NCI-H446 treated with DMSO at 0.1 percent for 48 hours (cell line): ENCODE results near the gene FAU.

Experiments
- DNase-seq: peaks from one replicate; lab custom pipeline; 2025; lab: John Stamatoyannopoulos, UW

The FAU gene

DNA sequence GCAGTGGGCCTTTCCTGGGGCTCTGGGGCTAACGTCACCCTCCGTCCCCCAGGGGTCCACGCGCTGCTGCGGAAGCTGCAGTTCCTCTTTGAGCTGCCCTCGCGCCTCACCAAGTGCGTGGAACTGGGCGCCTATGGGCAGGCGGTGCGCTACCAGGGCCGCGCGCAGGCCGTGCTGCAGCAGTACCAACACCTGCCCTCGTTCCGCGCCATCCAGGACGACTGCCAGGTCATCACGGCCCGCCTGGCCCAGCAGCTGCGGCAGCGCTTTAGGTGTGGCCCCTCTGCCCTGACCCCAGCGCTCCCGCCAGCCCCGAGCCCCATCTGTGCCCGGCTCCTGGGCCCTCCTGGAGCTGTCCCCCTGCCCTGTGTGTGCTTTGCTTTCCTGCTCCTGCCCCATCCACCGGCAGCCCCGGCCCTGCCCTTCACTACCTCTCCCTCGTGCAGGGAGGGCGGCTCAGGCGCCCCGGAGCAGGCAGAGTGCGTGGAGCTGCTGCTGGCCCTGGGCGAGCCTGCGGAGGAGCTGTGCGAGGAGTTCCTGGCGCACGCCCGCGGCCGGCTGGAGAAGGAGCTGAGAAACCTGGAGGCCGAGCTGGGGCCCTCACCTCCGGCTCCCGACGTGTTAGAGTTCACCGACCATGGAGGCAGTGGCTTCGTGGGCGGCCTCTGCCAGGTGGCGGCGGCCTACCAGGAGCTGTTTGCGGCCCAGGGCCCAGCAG, 14.0 kb downstream of the FAU start:
- DNase-seq, result no peak

DNA sequence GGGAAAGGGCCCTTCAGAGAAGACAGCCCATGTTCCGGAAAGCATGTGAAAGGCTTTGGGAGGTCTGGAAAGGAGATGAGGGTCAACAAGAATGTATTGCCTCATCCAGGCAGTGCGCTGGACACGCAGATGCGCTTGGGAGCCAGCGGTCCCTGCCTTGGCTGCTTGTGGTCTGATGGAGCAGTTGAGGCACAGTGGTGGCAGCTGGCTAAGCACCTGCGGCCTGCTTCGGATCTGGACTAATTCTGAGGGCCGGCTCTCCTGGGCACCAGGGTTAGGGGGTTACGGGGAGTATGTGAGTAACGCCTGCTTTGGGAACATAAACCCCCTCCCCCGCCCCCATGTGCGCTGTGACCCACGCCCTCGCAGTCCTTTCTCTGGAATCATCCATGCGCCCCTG, 14.9 kb downstream of the FAU start:
- no peak for DNase-seq

DNA sequence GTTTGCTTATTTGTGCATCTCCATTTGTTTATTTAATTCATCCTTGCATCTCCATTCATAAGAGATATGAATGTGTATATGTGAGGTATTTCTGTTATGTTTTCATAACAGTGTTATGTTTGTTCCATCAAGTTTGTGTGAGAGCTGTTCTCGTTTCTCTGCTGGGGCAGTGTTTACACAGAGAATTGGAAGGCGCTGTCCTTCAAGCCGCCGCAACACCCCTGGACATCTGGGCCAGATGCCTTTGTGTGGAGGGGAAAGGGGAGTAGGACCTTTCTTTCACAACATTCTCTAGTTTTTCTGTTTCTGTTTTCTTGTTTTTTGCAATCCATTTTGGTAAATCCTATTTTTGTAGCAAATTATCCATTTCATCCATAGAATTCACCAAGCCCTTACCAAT, 17.3 kb downstream of the FAU start:
- no peak for DNase-seq

DNA sequence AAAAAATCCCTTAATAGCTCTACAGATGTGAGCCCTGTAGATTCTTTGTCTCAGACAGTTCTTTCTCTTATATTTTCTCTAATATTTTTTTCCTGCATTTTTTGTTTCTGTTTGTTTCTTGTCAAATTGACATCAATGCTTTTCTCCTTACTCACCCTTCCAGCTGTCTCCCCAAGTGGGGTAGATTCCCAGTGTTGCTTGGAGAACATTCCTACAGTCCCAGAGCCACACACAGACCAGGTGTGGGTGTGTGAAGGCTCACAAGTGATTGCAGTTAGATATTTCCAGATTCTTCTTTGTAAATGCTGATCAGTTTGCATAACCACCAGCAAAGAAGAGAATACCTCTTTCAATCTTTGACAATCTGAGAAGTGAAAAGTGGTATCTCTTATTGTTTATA, 18.5 kb downstream of the FAU start:
- DNase-seq, result no peak

DNA sequence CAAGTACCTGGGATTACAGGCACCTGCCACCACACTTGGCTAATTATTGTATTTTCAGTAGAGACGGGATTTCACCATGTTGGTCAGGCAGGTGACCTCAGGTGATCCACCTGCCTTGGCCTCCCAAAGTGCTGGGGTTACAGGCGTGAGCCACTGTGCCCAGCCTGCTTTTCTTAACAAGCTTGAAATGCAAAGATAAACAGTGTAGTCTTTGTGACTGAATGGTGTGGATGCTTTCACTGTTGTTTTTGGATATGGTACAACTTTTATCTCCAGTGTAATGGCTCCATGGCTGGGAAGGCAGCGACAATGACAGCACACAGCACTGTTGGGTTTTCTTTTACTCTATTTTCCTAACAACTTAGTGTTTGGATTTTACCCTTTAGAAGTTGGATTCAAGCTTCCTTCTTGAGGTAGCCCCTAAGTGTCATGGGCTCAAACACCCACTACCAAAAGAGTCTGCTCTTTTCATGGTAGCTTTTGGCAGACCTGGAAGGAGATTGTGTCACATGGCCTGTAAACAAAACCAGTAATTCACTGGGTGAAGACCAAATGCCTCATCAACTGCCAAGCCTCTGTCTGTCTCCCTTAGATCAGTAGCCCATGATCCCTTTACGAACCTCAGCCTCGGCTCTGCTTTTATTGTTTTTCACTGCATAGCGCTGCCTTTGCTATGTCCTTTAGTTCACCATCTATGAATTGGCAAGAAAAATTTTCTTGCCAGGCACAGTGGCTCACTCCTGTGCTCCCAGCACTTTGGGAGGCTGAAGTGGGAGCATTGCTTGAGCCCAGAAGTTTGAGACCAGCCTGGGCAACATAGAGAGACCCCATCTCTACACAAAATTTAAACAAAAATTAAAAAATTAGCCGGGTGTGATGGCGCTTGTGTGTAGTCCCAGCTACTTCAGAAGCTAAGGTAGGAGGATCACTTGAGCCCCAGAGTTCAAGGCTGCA, 19.5 kb downstream of the FAU start:
- DNase-seq, result no peak

DNA sequence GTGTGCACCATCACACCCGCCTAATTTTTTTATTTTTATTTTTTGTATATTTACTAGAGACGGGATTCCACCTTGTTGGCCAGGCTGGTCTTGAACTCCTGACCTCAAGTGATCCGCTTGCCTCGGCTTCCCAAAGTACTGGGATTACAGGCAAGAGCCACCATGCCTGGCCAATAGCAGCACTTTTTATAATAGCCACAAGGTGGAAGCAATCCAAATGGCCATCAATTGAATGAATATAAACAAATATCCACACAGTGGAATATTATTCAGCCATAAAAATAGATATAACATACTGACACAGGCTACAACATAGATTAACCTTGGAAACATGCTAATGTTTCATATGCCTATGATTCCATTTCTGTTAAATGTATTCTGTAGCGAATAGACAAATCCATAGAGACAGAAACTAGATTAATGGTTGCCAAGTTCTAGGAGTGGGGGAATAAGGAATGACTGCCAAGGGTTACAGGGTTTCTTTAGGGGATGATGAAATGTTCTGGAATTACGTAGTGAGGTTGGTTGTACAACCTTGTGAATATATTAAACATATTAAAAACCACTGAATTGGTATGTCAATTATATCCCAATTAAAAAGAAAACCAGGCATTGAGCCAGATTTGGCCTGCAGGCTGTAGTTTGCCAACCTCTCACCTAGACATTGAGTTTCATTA, 21.1 kb downstream of the FAU start:
- DNase-seq, result no peak

DNA sequence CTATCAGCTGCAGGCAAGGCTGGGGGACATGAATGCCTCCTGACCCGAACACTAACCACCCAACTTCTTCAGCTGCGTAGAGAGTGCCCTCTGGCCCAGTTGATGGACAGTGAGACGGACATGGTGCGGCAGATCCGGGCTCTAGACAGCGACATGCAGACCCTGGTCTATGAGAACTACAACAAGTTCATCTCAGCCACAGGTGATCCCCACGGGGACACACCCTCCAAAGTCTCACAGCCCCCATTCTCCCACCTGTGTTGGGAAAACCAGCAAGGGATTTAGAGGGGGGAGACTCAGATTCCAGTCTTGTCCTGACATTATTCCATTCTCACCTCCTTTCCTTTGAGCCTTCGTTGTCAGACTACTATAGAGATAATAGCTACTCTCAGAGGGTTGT, 25.0 kb downstream of the FAU start:
- DNase-seq, result no peak

DNA sequence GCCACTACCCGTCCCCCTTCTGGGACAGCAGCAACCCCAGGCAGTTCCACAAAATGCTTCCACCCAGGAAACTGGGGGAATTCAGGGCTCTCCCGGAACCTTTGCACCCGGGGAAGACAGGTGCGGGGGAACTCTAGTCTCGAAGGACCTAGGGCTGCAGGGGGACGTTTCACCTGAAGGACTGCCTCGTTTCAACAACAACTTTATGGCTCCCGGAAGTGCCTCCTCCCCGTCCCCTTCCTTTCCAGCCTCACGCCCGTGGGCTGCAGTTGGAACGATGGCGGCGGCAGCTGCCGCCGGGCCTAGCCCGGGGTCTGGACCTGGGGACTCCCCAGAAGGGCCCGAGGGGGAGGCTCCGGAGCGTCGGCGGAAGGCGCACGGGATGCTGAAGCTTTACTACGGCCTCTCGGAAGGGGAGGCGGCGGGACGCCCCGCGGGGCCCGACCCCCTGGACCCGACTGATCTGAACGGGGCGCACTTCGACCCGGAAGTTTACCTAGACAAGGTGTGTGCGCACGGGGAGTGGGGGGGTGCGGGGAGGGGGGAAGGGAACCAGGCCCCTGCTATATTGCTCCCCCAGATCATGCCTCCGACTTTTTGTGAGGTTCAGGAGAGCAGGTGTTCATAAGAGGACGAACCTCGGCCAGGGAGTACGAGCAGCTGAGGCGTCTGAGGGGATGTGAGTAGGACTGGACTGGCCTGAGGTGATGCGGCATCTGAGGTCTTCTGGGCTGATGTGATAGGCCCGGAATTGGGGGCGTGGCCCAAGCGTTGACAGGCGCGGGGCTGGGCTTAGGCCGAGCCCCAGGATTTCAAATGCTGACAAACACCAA, 25.7 kb downstream of the FAU start, which contains the start of gene VPS51:
Gene VPS51 (plus strand): TSS at position 241 of the 833 bp plus-strand sequence. CDS start 37 bp downstream, at position 278.
- peak; percentile 73 for DNase-seq

DNA sequence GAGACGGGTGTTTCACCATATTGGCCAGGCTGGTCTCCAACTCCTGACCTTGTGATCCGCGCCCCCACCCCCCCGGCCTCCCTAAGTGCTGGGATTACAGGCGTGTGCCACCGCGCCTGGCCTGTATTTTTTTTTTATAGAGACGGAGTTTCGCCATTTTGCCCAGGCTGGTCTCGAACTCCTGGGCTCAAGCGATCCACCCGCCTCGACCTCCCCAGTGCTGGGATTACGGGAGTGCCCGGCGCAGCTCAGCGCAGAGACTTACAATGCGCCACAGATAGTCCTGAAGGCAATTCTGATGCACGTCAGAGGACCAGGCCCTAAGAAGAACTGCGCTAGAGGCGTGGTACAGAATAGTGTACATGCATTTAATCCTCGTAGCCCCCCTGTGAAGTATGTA, 26.5 kb downstream of the FAU start:
- no peak for DNase-seq

DNA sequence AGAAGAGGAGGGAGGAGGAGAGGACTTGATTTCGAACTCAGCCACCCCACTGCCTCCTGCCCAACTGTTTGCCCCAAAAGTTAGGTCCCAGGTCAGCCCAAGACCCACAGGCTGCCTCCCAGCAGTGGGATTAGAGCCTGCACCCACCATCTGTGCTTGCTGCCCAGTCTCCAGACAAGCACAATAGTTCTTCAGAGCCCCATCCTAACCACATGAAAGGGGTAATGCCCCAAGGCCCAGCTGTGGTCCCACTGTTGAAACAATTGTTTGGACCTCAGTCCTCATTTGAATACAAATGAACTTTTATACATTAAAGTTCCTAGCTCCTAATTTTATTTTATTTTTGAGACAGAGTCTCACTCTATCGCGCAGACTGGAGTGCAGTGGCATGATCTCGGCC, 31.3 kb downstream of the FAU start:
- no peak for DNase-seq

DNA sequence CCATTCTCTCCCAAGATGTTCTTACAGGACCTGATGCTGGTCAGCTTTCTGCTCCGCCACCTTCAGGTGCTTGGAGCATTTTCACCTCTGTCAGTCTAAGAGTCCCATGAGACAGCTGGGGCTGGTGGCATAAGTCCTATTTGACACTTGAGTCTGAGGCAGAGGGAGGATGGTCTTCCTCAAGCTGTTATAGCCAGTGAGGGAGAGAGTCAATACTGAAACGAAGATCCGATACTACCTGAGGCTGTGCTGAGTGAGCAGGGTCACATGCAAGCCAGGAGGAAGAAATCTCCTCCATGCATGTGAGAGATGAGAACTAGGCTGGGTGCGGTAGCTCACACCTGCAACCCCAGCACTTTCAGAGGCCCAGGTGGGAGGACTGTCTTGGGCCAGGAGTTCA, 32.3 kb downstream of the FAU start:
- DNase-seq, result no peak

DNA sequence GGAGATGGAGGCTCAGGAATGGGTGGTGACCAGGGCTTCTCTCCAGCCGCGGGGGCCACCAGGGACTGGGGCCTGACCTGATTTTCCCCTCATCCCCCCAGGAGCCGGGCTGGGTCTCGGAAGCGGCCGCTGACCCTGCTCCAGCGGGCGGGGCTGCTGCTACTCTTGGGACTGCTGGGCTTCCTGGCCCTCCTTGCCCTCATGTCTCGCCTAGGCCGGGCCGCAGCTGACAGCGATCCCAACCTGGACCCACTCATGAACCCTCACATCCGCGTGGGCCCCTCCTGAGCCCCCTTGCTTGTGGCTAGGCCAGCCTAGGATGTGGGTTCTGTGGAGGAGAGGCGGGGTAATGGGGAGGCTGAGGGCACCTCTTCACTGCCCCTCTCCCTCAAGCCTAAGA, 34.1 kb downstream of the FAU start:
- DNase-seq, result no peak

DNA sequence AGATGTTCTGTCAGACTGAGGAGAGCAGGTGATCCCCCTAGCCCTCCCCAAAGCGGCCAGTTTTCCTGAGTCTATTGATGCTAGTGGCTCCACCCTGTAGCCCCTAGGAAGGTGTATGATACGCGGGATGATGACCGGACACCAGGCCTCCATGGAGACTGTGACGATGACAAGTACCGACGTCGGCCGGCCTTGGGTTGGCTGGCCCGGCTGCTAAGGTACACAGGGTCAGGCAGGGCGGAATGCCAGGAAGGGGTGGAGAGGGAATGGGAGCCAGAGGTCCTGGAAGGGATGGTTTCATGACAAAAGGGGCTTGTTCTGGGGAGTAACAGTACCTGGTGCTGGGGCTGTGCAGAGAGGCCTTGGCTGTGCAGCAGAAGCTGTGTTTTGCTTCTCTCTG, 34.7 kb downstream of the FAU start:
- no peak for DNase-seq

DNA sequence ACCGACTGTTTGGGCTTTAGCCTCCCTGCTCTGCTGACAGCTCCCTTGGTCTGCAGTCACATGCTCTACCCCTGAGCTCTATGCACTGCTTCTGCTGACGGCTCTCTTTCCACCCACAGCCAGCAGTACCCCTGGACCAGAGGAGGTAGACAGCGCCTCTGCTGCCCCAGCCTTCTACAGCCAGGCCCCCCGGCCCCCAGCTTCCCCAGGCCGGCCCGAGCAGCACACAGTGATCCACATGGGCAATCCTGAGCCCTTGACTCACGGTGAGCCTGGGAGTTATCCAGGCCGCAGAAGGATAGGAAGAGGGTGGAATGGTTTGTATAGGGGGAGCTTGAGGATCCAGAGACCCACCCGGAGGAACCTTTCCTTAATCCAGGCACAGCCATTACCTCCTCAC, 35.1 kb downstream of the FAU start:
- no peak for DNase-seq

DNA sequence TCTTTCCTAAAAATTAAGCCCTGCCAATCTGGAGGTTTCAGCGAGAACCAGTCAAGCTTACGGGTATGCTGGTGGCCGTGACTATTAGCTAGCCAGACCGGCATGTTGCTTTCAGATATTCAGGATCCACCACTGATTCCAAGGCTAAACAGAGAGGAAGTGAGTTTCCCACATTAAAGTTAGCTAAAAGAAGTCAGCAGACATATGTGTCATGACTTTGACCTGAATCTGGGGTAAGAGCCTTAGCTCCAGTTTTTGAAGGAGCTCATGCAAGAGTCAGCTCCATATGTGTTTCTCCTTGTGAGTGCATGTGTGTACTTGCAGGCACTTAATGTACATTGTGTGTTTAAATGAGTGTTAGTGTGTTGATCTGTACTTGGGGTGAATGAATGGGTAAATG, 36.5 kb downstream of the FAU start:
- no peak for DNase-seq

DNA sequence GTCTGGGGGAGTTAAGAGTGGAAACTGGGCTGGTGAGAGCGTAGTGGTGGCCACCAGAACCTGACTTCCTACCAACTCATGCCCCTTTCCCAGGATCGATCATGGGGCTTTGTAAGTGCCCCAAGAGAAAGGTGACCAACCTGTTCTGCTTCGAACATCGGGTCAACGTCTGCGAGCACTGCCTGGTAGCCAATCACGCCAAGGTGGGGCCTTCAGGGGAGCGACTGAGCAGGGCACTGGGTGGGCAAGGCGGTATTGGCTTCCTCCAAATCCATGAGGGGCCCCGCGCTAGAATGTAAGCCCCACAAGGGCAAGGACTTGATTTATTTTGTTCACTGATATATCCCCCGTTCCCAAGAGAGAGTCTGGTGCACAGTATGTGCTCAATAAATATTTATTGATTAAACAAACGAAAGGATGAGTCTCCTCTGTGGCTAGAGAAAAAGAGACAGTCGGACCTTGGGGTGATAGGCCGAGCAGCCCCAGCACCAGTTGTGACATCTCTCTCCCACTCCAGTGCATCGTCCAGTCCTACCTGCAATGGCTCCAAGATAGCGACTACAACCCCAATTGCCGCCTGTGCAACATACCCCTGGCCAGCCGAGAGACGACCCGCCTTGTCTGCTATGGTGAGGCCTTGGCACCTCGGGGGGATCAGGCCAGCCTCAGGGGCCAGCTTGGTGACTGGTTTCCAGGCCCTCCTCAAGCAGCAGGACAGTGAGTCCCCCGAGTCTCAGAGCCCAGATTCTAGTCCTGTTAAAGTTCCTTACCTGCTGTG, 37.1 kb downstream of the FAU start:
- DNase-seq, result no peak

DNA sequence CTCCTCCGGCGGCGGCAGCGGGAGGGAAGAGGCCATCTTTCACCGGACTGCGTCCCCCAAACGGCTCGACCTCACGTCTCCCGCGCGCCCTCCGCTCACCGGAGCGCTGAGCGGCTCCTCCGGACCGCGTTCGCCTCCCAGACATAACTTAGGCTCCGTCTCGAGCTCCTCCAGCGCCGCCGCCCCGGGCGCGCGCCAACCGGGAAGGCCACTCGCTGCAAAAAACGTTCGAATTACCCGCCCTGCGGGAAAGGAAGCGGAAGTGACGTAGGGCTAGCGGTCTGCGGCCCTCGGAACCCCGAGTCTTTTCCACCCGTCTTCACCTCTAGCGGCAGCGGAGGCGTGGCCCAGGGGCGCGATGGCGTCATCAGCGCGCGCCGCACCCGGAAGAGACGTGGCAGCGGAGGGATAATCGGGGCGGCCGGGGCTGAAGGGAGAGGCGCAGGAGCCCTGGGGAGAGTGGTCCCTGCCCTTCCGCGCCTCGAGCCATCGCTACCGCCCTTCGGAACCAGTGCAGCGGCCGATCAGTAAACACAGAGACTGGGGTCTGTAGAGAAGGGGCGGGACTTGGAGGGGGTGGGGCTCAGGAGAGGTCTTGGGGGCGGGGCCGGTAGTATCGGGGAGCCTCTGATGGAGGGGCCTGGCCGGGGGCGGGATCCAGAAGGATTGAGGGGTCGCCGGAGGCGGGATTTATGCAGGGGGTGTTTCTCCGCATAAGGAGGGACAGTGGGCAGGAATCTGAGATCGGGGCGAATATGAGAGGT, 37.9 kb downstream of the FAU start, which contains the start of the genes CDCA5 and ZFPL1:
Gene CDCA5 (minus strand): TSS at position 207 of the 764 bp plus-strand sequence. CDS start 62 bp downstream, at position 145.
Gene ZFPL1 (plus strand): TSS at position 389 of the 764 bp plus-strand sequence. CDS start 477 bp downstream, outside the sequence.
- peak; percentile 90 for DNase-seq

DNA sequence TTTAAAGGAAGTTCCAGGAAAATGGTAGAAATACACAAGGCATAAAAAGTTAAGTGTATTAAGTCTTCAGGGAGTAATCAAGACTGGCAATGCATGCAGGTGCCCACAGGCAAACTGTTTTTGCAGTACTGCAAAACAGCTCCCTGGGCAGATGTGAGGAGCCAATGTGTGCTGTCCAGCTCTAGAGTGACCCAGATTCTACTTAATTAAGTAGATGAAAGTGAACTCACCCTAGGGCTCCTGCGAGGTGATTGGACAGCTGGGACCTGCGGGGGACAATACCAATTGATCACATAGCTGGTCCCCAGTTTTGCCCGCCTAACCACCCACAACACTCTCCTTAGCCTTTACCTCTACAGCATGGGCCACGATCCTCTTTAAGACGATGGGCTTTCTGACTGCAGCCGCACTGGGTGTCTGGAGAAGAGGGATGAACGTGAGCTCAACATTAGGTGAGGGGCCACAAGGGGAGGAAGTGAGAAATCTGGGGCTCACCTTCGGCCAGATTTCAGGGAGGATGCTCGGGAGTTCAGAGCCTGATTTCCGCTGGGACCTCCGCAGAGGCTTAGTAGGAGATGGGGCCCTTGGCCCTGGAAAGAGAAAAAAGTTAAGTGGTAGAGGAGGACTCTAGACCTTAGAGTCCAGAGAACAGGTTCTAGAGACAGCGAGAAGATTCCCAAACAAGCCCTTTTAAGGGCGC, 38.6 kb downstream of the FAU start:
- DNase-seq, result no peak

DNA sequence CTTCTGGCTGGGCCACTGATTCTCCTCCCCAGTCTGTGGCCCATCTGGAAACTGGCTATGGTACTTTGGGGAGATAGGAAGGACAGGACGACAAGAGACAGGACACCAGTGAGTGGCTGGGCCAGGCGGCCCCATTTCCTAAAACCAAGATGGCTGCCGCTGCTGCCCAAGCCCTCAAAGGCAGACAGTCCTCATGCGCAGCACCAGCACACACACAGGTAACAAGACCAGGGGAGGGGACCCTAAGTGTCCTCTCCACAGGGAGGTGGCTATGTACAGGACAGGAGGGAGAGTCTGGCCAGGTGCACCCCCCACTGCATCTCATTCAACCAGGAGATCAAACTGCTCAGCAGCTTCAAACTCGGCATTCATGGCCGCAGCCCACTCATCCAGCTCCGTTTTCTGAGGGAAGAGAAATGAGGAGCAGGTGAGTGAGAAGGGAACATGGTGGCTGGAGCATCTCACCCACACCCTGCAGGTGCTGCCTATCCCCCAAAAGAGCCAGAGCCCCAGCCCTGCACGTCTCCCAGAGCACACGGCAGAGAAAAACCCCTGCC, 43.1 kb downstream of the FAU start:
- DNase-seq, result no peak
